Measurements from ENCODE around the gene SMG6.

Gene SMG6

DNA sequence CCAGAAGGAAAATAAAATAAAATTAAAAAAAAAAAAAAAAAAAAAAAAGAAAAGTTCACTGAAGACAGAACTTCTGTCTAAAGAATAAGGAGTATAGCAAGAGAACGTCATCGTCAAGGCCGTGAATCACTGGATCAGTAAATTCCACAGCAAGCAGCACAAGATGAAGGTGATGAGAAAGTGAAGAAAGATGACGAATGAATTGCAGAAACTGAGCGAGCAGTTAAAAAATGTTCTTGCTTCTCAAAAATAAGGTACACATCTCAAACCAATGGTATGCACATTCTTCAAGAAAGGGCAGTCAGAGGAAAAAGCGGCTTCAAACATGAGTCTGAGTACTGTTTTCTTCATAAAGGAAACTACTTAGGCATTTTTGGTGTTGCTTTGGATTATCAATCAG, 104.7 kb downstream of the SMG6 start:
- DNase-seq: no peak

DNA sequence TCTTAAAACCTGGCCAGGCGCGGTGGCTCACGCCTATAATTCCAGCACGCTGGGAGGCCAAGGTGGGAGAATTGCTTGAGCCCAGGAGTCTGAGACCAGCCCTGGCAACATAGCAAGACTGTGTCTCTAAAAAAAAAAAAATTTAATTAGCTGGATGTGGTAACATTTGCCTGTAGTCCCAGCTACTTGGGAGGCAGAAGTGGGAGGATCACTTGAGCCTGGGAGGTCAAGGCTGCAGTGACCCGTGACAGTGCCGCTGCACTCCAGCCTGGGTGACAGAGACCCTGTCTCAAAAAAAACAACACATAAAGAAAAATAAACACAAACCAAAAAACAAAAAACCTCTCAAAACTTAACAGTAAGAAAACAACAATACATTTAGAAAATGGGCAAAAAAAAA, 106.3 kb downstream of the SMG6 start:
- DNase-seq: no peak

DNA sequence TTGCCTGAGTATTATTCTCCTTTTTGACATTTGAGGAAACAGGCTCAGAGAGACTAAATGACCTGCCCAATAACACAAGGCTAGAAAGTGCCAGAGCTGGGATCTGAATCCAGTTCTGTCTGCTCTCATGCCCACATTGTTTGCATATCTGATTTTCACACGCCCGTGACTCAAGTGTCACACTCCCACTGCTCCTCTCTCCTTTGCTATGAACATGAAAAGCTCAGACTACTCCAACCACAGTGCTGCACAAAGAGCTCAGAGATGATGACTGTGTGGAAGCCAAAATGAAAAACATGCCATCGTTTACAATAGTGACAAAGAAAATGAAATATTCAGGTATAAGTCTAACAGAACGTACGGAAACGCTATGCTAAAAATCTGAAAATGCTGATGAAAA, 107.9 kb downstream of the SMG6 start:
- no peak for DNase-seq

DNA sequence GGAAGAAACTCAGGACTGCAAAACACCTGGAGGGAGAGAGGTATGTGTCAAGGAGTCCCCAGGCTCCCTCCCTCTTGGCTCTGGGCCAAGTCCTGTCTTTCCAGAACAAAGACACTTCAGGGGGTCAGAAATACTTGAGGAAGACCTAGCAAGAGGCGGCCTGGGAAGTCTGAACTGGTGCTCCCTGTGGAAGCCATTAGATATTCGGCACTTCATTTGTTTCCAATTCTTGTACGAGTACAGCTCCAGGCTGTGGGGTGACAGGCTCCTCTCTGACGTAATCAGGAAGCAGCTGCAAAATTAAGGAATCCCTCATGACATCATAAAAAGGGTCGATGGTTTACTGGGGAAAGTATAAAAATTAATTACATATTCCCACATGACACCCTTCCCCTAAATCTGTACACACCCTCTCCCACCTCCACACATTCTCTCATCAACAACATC, 108.7 kb downstream of the SMG6 start:
- DNase-seq: no peak

DNA sequence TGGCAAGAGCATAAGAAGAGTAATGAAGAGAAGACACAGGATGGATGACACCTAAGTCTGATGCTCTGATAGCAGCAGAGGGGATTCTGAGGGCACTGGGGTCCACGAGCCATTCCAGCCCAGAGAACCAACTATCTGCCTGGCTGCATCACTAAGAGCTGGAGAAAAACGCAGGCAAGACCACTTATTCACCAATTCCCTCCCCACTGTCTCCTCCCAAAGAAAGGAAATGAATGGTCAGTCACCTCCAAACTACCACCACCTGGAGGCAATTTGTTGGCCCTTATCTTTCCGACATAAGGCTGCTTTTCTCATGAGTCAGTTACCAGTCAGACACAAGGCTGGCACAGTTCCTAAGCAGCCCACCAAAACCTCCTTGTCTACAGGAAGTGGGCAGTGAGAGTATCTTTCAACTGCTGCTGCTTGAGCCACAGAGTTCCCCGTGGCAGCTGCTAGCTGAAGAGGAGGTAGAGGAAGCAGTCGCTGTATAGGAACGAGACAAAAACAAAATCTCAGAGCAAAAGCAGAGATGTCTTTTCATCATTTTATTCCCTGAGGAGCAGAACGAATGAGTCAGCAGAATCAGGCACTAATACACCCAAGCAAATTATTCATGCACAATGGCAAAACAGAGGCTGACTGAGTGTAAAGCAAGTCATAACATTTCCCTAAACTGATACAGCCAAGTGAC, 111.1 kb downstream of the SMG6 start:
- peak; percentile 11 for DNase-seq

DNA sequence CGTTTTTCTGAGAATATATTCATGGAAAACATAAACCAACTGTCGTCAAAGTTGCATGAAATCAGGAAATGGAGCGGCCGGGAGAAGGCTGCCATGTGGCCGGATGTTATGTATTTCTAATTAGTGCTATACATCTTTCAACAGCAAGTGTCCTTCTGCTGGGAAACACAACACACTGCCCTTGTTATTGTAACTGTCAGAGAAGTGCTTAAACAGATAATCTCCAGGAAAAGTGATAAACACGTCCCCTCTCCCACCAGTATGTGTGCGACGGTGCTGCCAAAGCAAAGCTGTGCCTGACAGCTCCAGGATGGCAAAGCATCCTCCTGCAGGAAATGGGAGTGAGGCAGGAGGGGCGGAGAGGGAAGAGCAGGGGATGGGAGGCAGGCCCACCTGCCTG, 111.8 kb downstream of the SMG6 start:
- DNase-seq: no peak

DNA sequence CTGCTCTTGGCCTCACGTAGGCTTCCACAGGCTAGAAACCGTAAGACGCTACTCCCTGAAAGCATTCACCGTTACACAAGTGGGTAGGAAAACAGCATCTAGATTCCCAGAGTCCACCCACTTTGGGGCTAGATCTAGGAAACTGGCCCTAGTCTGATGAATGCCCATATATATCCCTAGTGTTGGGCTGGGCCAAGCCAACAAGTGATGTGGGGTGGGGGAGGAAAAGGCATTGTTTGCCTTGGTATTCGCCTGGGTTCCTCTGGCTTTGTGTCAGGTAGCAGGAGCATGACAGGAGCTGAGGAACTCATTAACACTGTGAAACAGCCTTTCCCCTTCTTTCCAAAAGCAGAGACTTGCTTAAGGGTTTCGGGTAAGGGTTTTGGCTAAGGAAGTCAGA, 112.4 kb downstream of the SMG6 start:
- no peak for DNase-seq

DNA sequence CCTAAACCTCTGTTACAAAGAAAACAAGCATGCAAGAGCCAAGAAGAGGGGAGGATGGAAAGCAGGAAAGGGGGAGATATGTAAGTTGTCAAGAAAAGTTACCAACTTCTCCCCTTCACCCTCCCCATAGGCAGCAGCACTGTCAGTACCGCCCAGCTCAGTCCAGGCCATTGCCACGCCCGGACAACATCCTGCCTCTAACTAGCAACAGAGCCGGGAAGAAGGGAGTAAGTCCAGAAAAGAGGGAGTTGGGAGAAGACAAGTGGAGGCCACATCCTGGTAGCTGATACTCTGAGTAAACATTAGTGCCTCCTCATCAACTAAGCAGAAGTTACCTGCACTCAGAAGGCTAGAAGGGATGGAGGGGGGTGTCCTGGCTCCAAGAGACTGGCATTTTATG, 113.6 kb downstream of the SMG6 start:
- no peak for DNase-seq

DNA sequence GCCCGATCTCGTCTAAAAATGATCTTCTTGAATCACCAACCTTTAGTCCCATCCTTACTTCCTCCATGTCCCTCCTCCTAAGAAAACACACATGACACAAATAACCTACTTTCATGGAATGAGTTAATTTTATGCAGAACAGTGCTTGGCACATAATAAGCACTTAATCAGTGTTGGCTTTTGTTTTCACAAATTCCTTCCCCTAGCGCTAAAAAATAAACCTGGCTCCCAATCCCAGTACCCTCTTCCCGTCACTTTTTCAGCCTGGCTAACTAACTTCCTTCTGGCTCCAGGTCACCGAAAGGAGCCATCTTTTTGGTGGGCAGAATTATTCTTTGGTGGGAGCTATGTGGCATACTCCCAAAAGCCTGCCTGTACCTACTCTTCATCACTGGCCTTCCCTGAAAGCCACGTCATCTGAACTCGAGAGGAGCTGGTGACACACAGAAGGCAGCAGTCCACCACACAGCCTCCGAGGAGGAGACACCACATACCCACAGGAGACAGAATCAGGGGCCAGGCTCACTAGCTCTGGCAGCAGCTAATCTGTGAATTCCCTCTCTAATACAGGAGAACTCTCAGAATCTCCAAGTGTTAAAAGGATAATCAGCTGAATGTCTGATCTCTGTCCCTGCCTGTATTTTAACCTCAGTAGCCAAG, 114.5 kb downstream of the SMG6 start:
- DNase-seq: no peak

GRCh38 chr17:2187758-2188157, 115.8 kb downstream of the SMG6 start:
- no peak for DNase-seq

DNA sequence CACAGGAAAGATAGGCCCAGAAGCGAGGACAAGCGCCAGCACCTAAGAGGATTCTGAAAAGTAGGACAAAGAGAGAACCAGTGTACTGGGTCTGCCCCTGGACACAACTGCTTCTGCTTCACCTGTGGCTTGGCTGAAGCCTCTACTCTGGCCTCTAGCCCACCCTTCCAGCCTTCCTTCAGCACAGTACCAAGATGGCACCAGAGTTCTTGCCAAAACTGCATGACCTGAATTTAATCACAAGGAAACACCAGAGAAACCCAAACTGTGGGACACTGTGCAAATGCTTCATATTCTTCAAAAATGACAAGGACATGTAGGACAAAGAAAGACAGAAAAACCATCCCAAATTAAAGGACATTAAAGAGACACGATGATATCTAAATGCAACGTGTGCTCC, 116.6 kb downstream of the SMG6 start:
- no peak for DNase-seq

- DNase-seq: no peak
Measured at GRCh38 chr17:2184993-2185931, 118.3 kb downstream of the SMG6 start.

DNA sequence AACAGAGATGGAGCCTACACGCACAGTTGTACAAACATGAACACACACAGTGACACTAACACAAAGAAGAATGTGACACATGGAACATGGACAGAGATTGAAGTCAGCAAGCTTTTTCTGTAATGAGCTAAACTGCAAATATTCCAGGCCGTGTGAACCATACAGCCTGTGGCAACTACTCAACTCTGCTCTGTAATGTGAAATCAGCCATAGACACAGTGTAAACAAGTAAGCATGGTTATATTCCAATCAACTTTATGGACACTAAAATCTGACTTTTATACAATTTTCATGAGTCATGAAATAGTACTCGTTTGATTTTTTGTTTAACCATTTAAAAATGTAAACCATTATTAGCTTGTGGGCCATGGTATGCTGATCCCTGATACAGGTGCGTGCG, 120.2 kb downstream of the SMG6 start:
- DNase-seq: no peak

DNA sequence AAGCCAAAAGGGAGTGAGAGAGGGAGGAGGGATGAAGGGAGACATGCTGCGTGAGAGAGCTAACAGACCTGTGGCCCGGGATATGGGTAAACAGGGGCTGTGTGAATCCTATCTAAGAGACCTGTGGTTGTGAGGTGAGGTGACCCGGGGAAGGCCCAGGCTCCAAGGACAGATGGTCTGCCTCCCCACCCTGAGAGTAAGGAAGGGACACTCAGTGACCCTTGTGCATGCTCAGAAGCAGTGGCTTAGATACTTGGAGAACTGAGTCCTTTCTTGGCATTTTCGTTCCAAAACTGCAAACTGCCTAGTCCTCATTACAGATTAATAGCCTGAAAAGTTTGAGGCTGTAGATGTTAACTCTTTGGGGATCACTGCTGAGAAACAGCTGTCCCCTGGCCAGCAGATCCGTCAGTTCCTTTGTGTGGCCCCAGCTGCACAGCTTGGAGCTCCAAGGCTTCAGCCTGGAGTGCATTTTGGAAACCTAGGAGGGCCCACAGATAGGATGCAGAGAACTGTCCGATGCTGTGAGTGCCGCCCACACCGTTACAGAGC, 121.6 kb downstream of the SMG6 start:
- DNase-seq: no peak

DNA sequence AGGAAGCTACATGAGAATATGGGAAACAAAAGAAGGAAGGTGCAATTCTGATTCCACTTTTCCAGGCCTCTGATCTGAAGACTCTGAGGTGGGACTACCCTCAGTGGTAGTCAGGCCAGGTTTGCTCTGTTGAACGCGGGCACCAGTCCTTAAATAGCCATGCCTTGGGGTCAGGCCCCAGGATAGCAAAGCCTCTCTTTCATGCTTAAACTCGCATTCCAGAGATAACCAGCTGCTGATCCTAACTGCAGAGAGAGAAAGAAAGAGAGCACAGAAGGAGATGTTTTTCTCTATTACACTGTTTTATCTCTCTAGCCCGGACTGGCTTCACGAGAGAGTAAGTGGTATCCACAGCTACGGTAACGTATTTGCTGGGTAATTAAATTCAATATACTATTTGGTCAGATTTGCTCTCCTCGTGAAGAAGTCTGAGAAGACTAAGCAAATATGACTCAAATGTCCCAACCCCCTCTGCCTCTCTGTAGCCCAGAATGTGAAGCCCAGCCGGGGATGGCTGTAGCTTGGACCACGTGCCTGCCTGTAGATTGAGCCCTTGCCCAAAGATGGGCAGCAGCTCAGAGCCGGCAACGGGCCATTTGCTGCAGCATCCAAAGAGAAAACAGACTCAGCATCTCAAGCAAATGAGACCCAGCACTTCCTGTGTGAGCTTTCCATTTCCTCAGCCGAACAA, 122.2 kb downstream of the SMG6 start:
- DNase-seq: no peak

DNA sequence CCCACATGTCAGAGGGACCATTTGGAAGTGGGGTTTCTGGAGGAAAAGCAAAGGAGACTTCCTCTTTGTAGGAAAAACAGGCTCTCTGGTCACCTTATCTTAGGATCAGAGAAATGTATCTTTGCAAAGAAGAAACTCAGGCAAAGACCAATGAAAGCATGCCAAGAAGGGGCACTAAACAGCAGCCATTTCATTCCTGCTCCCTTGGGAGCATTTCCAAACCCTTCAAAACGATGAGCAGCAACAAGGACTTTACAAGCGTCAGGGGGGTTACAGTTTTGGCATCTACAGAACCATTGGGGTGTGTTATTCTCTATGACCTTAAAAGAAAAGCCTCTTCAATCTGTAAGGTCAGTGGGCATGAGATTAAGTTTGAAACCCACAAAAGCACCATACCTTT, 122.8 kb downstream of the SMG6 start:
- DNase-seq: no peak

GRCh38 chr17:2179615-2180295, 123.8 kb downstream of the SMG6 start:
- DNase-seq: no peak

DNA sequence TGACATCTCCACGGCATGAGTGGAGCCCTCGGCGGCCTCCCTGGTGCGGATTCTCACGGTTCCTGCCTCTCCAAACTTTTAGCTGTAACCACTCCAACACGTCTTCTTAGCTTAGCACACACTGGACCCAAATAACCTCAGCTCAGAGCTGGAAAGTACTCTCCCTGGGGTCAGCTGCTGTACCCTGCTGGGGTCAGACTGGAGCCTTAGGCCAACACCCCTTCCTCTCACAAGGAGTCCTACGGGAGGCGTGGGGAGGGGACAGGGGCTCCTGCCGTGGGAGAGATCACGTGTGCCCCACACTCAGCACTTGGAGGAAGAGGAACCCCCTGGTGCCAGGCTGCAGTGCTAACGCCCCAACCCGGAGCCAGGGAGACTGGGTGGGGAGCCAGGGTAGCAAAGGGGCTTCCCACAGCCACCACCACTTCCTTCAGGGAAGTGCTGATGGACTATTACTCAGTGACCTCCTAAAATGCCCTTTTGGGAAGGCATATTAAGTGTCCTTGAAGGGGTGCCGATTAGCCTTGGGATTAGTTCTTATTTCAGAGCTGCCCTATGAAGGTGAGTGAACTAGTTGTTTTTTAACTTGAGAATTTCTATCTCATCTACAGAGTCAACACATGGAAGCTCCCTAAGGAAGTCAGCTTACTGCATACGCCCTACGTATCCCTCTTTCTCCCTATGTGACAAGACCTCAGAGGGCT, 124.6 kb downstream of the SMG6 start:
- no peak for DNase-seq

- DNase-seq: no peak
Measured at GRCh38 chr17:2177235-2177811, 126.3 kb downstream of the SMG6 start.

DNA sequence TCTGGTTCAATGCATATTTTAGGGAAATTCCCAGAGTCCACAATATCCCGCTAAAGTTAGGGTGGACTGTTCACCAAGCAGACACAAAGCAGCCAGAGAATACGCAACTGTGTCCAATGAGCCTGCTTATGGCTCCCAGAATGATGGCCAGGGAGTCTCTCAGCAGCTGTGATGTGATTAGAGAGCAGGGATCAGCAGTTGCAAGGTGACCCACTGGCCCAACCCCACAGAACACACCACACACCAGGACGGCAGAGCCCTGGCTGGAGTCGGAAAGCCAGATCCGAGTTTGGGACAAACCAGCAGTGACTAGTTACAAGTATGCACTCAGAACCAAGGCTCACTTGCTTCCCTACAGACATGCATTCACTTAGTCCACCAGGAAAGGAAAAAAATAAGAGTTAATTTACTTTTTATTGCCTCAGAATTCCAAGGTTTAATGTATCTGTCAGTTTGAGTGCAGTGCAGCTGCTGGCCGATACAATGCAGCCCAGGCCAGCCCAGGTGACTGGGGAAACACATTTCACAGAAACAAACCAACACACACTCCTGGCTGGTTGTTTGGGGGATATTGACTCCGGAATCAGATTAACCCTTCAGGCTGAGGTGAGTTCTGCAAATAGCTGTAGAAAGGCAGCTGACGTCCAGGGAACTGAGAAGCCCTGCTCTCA, 127.0 kb downstream of the SMG6 start:
- no peak for DNase-seq

DNA sequence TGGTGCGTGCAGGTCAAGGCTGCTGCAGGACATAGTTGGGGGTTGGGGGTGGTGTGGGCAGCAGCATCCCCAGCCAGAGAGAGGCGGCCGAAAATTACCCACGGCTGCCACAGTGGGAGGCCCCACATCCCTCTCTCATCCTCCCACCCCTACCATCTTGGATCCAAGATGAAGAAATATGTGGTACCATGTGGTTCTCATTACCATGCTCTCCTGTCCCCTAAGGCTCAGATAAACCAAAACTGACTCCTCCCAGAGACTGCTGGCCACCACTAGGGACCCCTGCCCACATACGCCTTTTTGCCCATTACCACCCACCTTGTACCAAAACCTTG, 128.3 kb downstream of the SMG6 start:
- DNase-seq: no peak

All from T-helper 9 cell (primary cell).